EH (cell line): Measurements from ENCODE around the gene SCFD2.
A peak's percentile ranks its signal among the peaks of the same experiment; 100 is the strongest.

Source experiments
- DNase-seq: peaks from one replicate; pipeline ENCODE4 v3.0.0-alpha.2; 2015; ENCODE audit warnings: low read depth

The SCFD2 gene

DNA sequence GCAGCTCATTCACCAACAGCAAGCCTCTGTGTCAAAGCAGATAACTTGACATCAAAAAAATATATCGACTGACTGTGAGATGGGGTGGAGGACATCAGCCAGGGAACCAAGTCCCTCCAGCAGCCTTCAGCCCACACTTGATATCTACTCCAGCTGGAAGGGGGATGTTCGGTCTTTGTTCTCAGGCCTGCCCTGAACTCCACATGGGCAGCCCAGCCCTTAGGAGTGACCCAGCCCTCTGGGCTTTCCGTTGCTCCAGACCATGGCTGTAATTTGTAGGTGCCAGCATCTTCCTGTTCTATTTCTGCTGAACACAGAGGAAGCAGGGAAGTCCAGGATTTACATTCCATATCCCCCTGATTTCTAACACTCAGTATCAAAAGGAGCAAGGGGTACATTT is 486.4 kb downstream of the SCFD2 start:
- DNase-seq: no peak

DNA sequence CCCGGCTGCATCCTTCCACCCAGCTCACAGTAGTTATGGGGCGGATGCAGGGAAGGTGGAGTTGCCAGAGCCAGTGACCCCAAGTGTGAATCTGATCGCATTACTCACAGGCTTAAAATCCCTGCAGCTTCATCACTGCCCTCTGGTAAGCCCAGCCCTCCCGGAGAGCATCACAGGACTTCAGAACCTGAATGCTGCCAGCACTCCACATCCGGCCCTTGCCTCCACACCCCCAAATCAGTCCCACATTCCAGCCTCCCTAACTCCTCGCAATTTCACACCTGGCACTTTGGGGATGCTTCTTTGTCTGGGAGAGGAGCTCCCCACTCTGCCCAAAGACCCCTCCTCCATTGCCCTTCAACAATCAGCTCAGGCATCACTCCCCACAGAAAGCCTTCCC is 488.2 kb downstream of the SCFD2 start:
- peak; percentile 11 for DNase-seq

DNA sequence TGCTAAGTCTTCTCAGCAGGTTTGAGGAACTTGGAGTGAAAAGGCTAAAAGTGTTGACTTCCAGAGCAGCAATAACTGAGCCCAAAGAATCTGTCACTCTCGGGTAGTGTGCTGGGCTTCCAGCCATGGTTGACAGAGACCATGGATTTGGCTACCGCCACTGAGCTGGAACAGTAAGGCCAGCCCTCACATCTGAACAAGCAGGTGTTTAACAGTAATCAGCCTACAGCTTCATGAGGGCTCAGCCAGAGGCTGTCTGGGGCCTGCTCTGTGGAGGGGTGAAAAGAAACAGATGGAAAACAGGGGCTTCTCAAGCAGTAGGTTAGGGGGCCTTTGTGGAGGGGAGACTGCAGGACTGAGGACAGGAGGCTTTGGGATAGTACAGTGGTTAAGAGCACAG is 488.8 kb downstream of the SCFD2 start:
- no peak for DNase-seq

DNA sequence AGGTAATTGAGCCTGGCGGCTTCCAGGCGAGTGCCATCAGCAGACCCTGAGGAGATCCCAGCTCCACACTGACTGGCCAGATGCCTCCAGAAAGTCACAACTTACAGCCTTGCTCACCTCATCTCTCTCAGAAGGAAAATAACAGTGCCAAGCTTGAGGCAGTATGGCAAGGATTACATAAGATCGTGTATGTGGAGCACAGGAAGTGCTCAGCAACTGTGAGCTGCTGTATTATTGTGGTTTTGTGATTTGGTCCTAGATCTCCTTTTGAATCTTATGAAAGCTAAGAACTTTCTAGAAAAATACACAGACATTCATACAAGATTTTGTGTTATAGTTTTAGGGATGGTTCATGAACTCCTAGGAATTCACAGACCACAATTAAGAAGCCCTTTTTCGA is 489.8 kb downstream of the SCFD2 start:
- no peak for DNase-seq

DNA sequence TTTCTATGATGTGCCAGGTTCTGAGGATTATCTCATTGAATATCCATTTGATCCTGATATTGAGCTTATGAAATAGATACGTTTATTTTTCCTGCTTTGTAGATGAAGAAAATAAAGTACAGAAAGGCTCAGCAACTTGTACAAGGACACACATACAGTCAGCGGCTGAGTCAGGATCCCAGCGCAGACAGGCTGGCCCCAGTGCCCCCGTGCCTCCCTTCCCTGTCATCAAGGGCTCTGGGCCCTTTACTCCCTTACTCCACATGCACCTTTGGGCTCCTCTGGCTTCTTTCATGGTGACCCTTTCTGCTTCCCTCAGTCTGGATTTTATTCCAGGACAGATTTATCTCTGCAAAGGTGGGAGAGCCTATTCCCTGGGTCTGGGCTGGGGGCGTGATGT is 490.9 kb downstream of the SCFD2 start:
- no peak for DNase-seq

- DNase-seq: no peak
These were observed 492.0 kb downstream of the SCFD2 start for GRCh38 chr4:52873861-52874343.

DNA sequence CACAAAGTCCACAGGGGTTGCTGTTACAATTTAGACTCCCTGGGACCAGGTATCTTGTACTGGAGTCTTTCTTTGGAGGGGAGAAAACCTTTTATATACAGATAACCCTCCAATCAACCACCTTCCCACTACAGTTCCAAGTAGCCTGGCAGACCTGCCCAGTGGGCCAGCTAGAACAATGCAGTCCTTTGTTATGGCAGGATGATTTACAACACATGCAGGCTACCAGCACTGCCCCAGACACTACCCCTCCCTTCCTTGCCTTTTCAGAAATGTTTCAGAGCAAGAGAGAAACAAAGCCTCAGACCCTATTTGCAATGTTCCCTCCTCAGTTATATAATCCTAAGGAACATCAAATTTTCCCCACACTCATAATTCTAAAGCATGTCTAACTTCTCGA is 492.7 kb downstream of the SCFD2 start:
- no peak for DNase-seq

- DNase-seq: no peak
These were observed 495.6 kb downstream of the SCFD2 start for GRCh38 chr4:52870225-52870624.

- DNase-seq: no peak
These were observed 496.2 kb downstream of the SCFD2 start for GRCh38 chr4:52869656-52870055.

- DNase-seq: peak; percentile 44
These were observed 496.7 kb downstream of the SCFD2 start for GRCh38 chr4:52869196-52869595.

- peak; percentile 32 for DNase-seq
These were observed 497.7 kb downstream of the SCFD2 start for GRCh38 chr4:52868133-52868532.

GRCh38 chr4:52867163-52867562 is 498.7 kb downstream of the SCFD2 start:
- DNase-seq: no peak

- no peak for DNase-seq
These were observed 499.1 kb downstream of the SCFD2 start for GRCh38 chr4:52866734-52867133.

DNA sequence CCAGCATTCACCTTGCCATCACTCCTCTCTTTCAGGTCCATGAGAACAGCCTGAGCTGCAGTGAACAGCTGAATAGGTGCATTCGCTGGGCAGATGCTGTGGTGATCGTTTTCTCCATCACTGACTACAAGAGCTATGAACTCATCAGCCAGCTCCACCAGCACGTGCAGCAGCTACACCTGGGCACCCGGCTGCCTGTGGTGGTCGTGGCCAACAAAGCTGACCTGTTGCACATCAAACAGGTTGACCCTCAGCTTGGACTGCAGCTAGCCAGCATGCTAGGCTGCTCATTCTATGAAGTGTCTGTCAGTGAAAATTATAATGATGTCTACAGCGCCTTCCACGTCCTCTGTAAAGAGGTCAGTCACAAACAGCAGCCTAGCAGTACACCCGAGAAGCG is 500.6 kb downstream of the SCFD2 start:
- no peak for DNase-seq

- peak; percentile 39 for DNase-seq
These were observed 501.1 kb downstream of the SCFD2 start for GRCh38 chr4:52864793-52865192.

- no peak for DNase-seq
These were observed 502.5 kb downstream of the SCFD2 start for GRCh38 chr4:52863324-52863723.

DNA sequence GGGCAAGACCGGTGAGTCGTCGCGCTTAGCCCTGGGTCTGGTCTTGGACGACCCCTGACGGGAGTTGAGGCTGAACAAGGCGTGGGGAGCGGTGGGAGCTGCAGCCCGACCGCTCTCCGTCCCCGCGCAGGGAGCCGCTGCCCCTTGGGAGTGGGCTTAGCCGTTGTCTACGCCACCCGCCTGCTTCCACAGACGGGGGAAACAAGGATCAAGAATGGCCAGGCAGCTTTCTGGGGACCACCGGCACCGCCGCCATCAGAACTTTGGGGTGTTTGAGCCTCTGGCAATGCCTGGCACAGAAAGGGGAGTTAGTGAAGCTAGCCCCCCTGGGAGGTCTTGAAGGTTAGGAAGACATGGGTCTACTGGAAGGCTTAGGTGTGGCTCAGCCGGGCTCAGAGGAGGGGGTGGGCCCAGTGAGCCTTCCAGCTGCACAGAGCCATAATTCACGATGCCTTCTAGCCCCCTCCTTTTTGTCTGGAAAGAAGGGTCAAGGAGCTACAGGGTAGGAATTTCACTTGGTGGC is 503.2 kb downstream of the SCFD2 start:
- DNase-seq: no peak

DNA sequence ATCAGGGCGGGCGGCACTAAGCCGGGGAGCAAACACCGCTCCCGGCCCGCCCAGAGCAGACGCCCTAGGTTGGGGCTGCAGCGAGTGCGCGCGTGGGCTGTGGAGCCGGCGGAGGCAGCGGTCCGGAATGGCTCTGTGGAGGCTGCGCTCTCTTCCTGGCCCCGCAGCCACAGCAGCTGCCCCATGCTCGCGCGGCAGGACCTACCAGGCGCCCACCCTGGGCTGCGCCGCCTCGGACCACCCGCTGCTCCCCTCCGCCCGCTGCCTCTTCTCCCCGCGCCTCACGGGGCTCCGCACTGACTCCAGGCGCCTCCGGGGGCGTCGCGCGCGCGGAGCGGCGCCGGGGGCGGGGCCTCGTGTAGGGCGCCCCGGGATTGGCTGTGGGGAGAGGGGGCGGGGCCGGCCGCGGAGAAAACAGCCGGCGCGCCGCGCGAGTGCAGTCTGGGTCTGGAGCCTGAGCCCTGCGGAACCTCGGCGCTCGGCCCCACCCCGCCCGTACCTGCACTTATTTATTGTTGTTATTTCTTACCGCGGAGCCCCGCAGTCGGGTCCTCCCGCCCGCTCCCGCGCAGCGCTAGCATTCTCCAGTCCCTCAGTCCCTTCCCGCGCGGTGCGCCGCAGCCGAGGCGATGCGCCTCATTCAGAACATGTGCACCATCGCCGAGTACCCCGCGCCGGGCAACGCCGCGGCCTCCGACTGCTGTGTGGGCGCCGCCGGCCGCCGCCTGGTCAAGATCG is 503.8 kb downstream of the SCFD2 start, which contains the start of gene RASL11B:
Gene RASL11B, plus strand, starts transcription at position 439 of the 738 bp plus-strand sequence. Its CDS starts 191 bp downstream, at position 630.
- peak; percentile 74 for DNase-seq

DNA sequence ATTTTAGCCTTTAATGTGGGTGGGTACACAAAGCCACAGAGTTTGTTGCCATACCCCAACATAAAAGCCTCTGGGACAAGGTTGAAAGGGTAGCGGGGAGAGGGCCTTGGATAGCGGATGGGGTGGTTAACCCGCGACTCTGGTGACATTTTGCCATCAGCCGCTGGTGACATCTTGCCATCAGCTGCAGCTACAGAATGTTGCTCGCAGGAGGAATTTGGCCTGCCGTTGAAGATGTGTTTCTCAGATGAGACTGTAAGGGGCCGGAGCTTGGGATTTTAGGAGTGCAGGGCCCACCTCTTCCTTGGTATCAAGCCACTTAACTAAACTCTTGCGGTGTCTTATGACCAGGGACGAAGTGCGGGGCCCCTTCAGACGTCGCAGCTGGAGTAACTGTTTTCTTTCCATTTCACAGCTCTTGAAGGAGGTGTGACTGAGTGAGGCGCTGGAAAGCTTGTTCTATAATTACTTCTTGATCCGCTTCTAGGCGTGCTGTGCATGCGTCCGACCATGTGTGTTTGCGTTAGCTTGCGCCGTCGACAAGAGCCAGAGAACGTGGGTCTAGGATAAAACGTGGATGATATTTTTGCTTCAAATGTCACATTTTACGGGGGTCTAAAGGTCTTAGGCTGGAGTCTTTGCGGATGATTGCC is 504.6 kb downstream of the SCFD2 start:
- no peak for DNase-seq

DNA sequence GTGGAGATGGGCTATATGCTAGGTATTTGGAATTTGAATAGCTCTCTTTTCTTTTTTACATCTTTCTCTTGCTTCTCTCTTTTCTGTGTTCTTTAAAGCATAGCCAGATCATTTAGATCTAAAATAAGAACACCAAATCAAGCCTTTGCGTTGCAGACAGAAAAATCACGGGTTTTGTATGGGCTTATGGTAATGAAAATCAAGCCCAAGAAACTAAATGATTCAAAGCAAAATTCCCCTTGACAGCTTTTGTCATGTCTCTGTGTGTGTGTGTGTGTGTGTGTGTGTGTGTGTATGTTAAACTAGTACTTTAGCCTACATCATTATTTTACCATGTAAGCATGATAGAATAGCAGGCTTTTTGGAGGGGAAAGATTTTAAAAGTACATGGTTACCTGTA is 505.5 kb downstream of the SCFD2 start:
- DNase-seq: no peak

DNA sequence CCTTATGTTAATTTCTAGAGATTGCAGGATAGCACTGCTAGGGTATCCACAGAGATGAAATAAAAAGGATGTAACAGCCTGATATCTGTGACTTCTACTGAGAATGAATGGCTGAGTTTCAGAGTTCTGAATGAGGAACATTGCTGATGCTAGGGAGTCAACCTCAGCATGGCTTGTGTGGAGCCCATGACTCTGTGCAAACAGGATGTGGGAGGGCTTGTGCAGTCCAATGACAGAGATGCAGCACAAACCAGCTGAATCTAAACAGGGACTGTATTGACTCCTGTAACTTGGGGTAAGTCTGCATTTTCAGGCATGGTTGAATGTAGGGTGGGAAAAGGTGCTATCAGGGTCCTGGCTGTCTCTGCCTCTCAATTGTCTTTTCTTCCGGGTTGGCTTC is 509.1 kb downstream of the SCFD2 start:
- DNase-seq: no peak

GRCh38 chr4:52853351-52853750 is 512.5 kb downstream of the SCFD2 start:
- peak; percentile 95 for DNase-seq

DNA sequence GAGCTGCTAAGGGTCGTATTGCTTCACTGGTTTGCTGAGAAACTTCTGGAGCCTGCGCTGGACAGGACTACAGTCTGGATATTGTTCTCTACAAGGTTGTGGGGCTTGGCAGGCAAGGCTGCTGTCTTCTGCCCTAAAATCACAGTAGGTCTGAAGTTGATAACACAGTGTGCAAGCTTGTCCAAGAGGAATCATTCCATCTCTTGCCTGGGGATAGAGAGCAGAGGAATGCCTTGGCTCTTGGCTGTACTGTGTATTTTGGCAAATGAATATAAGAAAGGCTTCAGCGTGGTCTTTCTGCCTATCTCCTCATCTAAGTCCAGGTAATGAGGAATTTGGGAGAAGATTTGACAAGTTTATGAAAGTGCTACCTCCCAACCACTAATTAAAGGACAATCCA is 513.1 kb downstream of the SCFD2 start:
- peak; percentile 74 for DNase-seq
